ENCODE data around the gene STXBP5. TPM values are rescaled to one million over a fixed set of nuclear protein-coding genes. Genes with fewer than 3 reads are reported as not detected.

Gene STXBP5
- total RNA-seq, 4 donors from 2014 or later, result 78.4 to 115 (median 90.7) TPM

- H3K4me1 ChIP-seq, result peaks cover 0 to 3% (median 0%) of the 10 kb centered on the region in 4 donors
- TF ChIP-seq POLR2A (IDR thresholded peaks at IDR 0.05) (no peak), CTCF (IDR thresholded peaks at IDR 0.05) (no peak)
Observed at GRCh38 chr6:147164761-147165160, 39.5 kb upstream of the STXBP5 start.

GRCh38 chr6:147166360-147166944, 37.8 kb upstream of the STXBP5 start:
- Histone ChIP-seq H3K36me3 (no peaks in the 10 kb centered on the region), H3K9me3 (no peaks in the 10 kb centered on the region), H3K4me1 (peaks cover 0 to 3% (median 0%) of the 10 kb centered on the region in 4 donors), H3K4me3 (no peak overlapping the region), H3K27ac (no peak overlapping the region), H3K27me3 (no peaks in the 10 kb centered on the region)
- TF ChIP-seq CTCF (IDR thresholded peaks at IDR 0.05) (no peak), POLR2A (IDR thresholded peaks at IDR 0.05) (no peak)
- DNase-seq, result no peak

More at GRCh38 chr6:147164761-147165160, 39.5 kb upstream of the STXBP5 start:
- Histone ChIP-seq H3K4me3 (no peak overlapping the region), H3K27ac (no peak overlapping the region), H3K9me3 (no peaks in the 10 kb centered on the region), H3K27me3 (no peaks in the 10 kb centered on the region), H3K36me3 (no peaks in the 10 kb centered on the region)
- DNase-seq, result no peak

GRCh38 chr6:147166992-147167391, 37.2 kb upstream of the STXBP5 start:
- TF ChIP-seq POLR2A (IDR thresholded peaks at IDR 0.05) (no peak), CTCF (IDR thresholded peaks at IDR 0.05) (no peak)
- no peaks in the 10 kb centered on the region for H3K9me3 ChIP-seq
- peaks cover 0 to 3% (median 0%) of the 10 kb centered on the region in 4 donors for H3K4me1 ChIP-seq
- no peak overlapping the region for H3K27ac ChIP-seq
- DNase-seq, result no peak
- no peaks in the 10 kb centered on the region for H3K36me3 ChIP-seq
- H3K4me3 ChIP-seq, result no peak overlapping the region
- no peaks in the 10 kb centered on the region for H3K27me3 ChIP-seq

GRCh38 chr6:147167576-147168461, 36.4 kb upstream of the STXBP5 start:
- Histone ChIP-seq H3K27me3 (no peaks in the 10 kb centered on the region), H3K9me3 (no peaks in the 10 kb centered on the region), H3K4me3 (no peak overlapping the region), H3K36me3 (no peaks in the 10 kb centered on the region), H3K4me1 (no peaks in the 10 kb centered on the region), H3K27ac (no peak overlapping the region)
- no peak for DNase-seq
- TF ChIP-seq CTCF (IDR thresholded peaks at IDR 0.05), result no peak
- no peak for TF ChIP-seq POLR2A (IDR thresholded peaks at IDR 0.05)

GRCh38 chr6:147169529-147169928, 34.7 kb upstream of the STXBP5 start:
- TF ChIP-seq CTCF (IDR thresholded peaks at IDR 0.05) (no peak), POLR2A (IDR thresholded peaks at IDR 0.05) (no peak)
- DNase-seq, result no peak
- Histone ChIP-seq H3K27ac (no peak overlapping the region), H3K27me3 (no peaks in the 10 kb centered on the region), H3K36me3 (no peaks in the 10 kb centered on the region), H3K9me3 (no peaks in the 10 kb centered on the region), H3K4me3 (no peak overlapping the region), H3K4me1 (no peaks in the 10 kb centered on the region)
